ENCODE measurements around the gene FTCDNL1. TPM values are rescaled to one million over a fixed set of nuclear protein-coding genes. Genes with fewer than 3 reads are reported as not detected.

Gene FTCDNL1
- total and polyA plus RNA-seq, 2 experiments from 2014 or later: 1.4 to 6.1 TPM

GRCh38 chr2:199838399-199838798 lies 12.6 kb downstream of the FTCDNL1 start:
- 84% methylated on average over 5 of the region's 5 CpGs for WGBS (ENCODE audit: low lambda C conversion rate, missing lambda C conversion rate)
- TF ChIP-seq CTCF (IDR thresholded peaks at IDR 0.05; ENCODE audit: poor library complexity) (no peak), EZH2 (IDR thresholded peaks at IDR 0.05; ENCODE audit: borderline replicate concordance) (no peak), EZH2phosphoT487 (IDR thresholded peaks at IDR 0.05; ENCODE audit: low read depth, severe bottlenecking, unreplicated experiment) (no peak)
- H4K20me1 ChIP-seq (ENCODE audit: insufficient read depth, poor library complexity, severe bottlenecking): no peaks in the 10 kb centered on the region
- no peak overlapping the region for H3K27ac ChIP-seq
- H2AFZ ChIP-seq: no peak overlapping the region
- no peak overlapping the region for H3K4me2 ChIP-seq
- no peak for DNase-seq (ENCODE audit: low spot score)
- H3K36me3 ChIP-seq (replicated peaks; ENCODE audit: insufficient read depth, low read depth): no peaks in the 10 kb centered on the region
- H3K27me3 ChIP-seq: no peaks in the 10 kb centered on the region
- no peaks in the 10 kb centered on the region for H3K4me1 ChIP-seq (ENCODE audit: insufficient read depth)
- H3K9me2 ChIP-seq (replicated peaks; ENCODE audit: insufficient read depth): no peaks in the 10 kb centered on the region
- no peak overlapping the region for H3K4me3 ChIP-seq
- H3K9me3 ChIP-seq (ENCODE audit: low read depth): no peaks in the 10 kb centered on the region
- H3K79me2 ChIP-seq: no peaks in the 10 kb centered on the region

GRCh38 chr2:199836943-199837342 lies 14.0 kb downstream of the FTCDNL1 start:
- no peaks in the 10 kb centered on the region for H3K79me2 ChIP-seq

GRCh38 chr2:199833525-199833924 lies 17.5 kb downstream of the FTCDNL1 start:
- Histone ChIP-seq H3K27me3 (no peaks in the 10 kb centered on the region), H3K4me1 (ENCODE audit: insufficient read depth) (no peaks in the 10 kb centered on the region), H3K4me2 (no peak overlapping the region), H3K36me3 (replicated peaks; ENCODE audit: insufficient read depth, low read depth) (no peaks in the 10 kb centered on the region), H3K9me3 (ENCODE audit: low read depth) (no peaks in the 10 kb centered on the region), H3K27ac (no peak overlapping the region), H4K20me1 (ENCODE audit: insufficient read depth, poor library complexity, severe bottlenecking) (no peaks in the 10 kb centered on the region), H3K9me2 (replicated peaks; ENCODE audit: insufficient read depth) (no peaks in the 10 kb centered on the region), H3K4me3 (no peak overlapping the region), H2AFZ (no peak overlapping the region), H3K79me2 (no peaks in the 10 kb centered on the region)
- no peak for DNase-seq (ENCODE audit: low spot score)
- 68% methylated on average over 1 of the region's 1 CpG for WGBS (ENCODE audit: low lambda C conversion rate, missing lambda C conversion rate)
- no peak for TF ChIP-seq EZH2 (IDR thresholded peaks at IDR 0.05; ENCODE audit: borderline replicate concordance)

More at GRCh38 chr2:199836943-199837342, 14.0 kb downstream of the FTCDNL1 start:
- Histone ChIP-seq H3K4me3 (no peak overlapping the region), H3K4me1 (ENCODE audit: insufficient read depth) (no peaks in the 10 kb centered on the region), H3K4me2 (no peak overlapping the region), H3K36me3 (replicated peaks; ENCODE audit: insufficient read depth, low read depth) (no peaks in the 10 kb centered on the region), H3K27ac (no peak overlapping the region), H4K20me1 (ENCODE audit: insufficient read depth, poor library complexity, severe bottlenecking) (no peaks in the 10 kb centered on the region), H3K27me3 (no peaks in the 10 kb centered on the region), H2AFZ (no peak overlapping the region), H3K9me3 (ENCODE audit: low read depth) (no peaks in the 10 kb centered on the region), H3K9me2 (replicated peaks; ENCODE audit: insufficient read depth) (no peaks in the 10 kb centered on the region)
- DNase-seq (ENCODE audit: low spot score): no peak
- 94% methylated on average over 1 of the region's 1 CpG for WGBS (ENCODE audit: low lambda C conversion rate, missing lambda C conversion rate)
- TF ChIP-seq CTCF (IDR thresholded peaks at IDR 0.05; ENCODE audit: poor library complexity) (no peak), EZH2 (IDR thresholded peaks at IDR 0.05; ENCODE audit: borderline replicate concordance) (no peak), EZH2phosphoT487 (IDR thresholded peaks at IDR 0.05; ENCODE audit: low read depth, severe bottlenecking, unreplicated experiment) (no peak)

- DNase-seq (ENCODE audit: low spot score): no peak
- TF ChIP-seq EZH2phosphoT487 (IDR thresholded peaks at IDR 0.05; ENCODE audit: low read depth, severe bottlenecking, unreplicated experiment) (no peak), EZH2 (IDR thresholded peaks at IDR 0.05; ENCODE audit: borderline replicate concordance) (no peak), CTCF (IDR thresholded peaks at IDR 0.05; ENCODE audit: poor library complexity) (no peak)
- Histone ChIP-seq H3K27ac (no peak overlapping the region), H3K79me2 (no peaks in the 10 kb centered on the region), H3K4me1 (ENCODE audit: insufficient read depth) (no peaks in the 10 kb centered on the region), H3K27me3 (no peaks in the 10 kb centered on the region), H2AFZ (no peak overlapping the region), H3K4me3 (no peak overlapping the region), H3K9me2 (replicated peaks; ENCODE audit: insufficient read depth) (no peaks in the 10 kb centered on the region), H3K36me3 (replicated peaks; ENCODE audit: insufficient read depth, low read depth) (no peaks in the 10 kb centered on the region), H3K9me3 (ENCODE audit: low read depth) (no peaks in the 10 kb centered on the region), H4K20me1 (ENCODE audit: insufficient read depth, poor library complexity, severe bottlenecking) (no peaks in the 10 kb centered on the region), H3K4me2 (no peak overlapping the region)
- whole genome bisulfite sequencing (ENCODE audit: low lambda C conversion rate, missing lambda C conversion rate): 81% methylated on average over 9 of the region's 9 CpGs
These were observed 20.5 kb downstream of the FTCDNL1 start for GRCh38 chr2:199830531-199830930.

All from hepatocyte (in vitro differentiated cells).